Neural cell (in vitro differentiated cells): ENCODE data around the gene ERICH4. TPM values are rescaled to one million over a fixed set of nuclear protein-coding genes. Genes with fewer than 3 reads are reported as not detected.

ENCODE experiments used
- H2AFZ ChIP-seq: fragments of 200-600, 300-800 bp; sonication (generic), shearing (Covaris generic); 2 replicates; pipeline ENCODE4 v1.6.0; 2014; ENCODE audit warnings: low read depth, mild to moderate bottlenecking, antibody characterized with exemption, low read length, moderate library complexity
- H3F3A ChIP-seq: fragments of 200-600 bp; shearing (Covaris generic); 2 replicates; pipeline ENCODE4 v1.6.1; 2016; ENCODE audit warnings: mild to moderate bottlenecking, moderate library complexity, mixed read lengths, antibody characterized with exemption, low read length; ENCODE audit not compliant: insufficient read depth, poor library complexity, severe bottlenecking
- H3K27ac ChIP-seq: fragments of 200-600, 300-800 bp; sonication (generic), shearing (Covaris generic); 2 replicates; pipeline ENCODE4 v1.5.1; 2014; ENCODE audit warnings: mild to moderate bottlenecking, low read length, moderate library complexity
- H3K27me3 ChIP-seq: fragments of 300-800, 200-600 bp; sonication (generic), shearing (Covaris generic); 2 replicates; pipeline ENCODE4 v1.6.0; 2014; ENCODE audit warnings: mild to moderate bottlenecking, low read depth, low read length, moderate library complexity; ENCODE audit not compliant: insufficient read depth
- H3K36me3 ChIP-seq: fragments of 300-800, 200-600 bp; sonication (generic), shearing (Covaris generic); 2 replicates; pipeline ENCODE4 v1.5.1; 2014; ENCODE audit warnings: mild to moderate bottlenecking, antibody characterized with exemption, low read length, moderate library complexity; ENCODE audit not compliant: insufficient read depth
- H3K4me2 ChIP-seq: fragments of 300-800, 200-600 bp; sonication (generic), shearing (Covaris generic); 2 replicates; pipeline ENCODE4 v1.6.0; 2014; ENCODE audit warnings: mild to moderate bottlenecking, low read length
- H3K4me3 ChIP-seq: fragments of 300-800, 200-600 bp; sonication (generic), shearing (Covaris generic); 2 replicates; pipeline ENCODE4 v1.5.1; 2014; ENCODE audit warnings: mild to moderate bottlenecking, low read length, moderate library complexity
- H3K79me2 ChIP-seq: fragments of 200-600 bp; shearing (Covaris generic); replicated peaks from 2 replicates; pipeline ENCODE4 v1.6.0; 2014; ENCODE audit warnings: mild to moderate bottlenecking, low read length, moderate library complexity; ENCODE audit not compliant: insufficient read depth
- H3K9ac ChIP-seq: fragments of 300-800, 200-600 bp; sonication (generic), shearing (Covaris generic); 2 replicates; pipeline ENCODE4 v1.6.1; 2016; ENCODE audit warnings: mild to moderate bottlenecking, low read length, mixed read lengths
- H3K9me2 ChIP-seq: fragments of 200-600 bp; shearing (Covaris generic); 2 replicates; pipeline ENCODE4 v1.6.1; 2016; ENCODE audit warnings: mild to moderate bottlenecking, low read length, mixed read lengths; ENCODE audit not compliant: insufficient read depth
- H3K9me3 ChIP-seq: fragments of 200-600, 300-800 bp; sonication (generic), shearing (Covaris generic); 2 replicates; pipeline ENCODE4 v1.6.1; 2016; ENCODE audit warnings: mild to moderate bottlenecking, mixed run types, low read length, moderate library complexity, mixed read lengths
- H4K20me1 ChIP-seq: fragments of 200-600 bp; shearing (Covaris generic); 2 replicates; pipeline ENCODE4 v1.6.1; 2016; ENCODE audit warnings: mild to moderate bottlenecking, mixed run types; ENCODE audit not compliant: insufficient read depth
- EP300 ChIP-seq: fragments of 450-650 bp; conservative IDR thresholded peaks from 2 replicates; pipeline ENCODE4 v1.6.1; 2014; ENCODE audit warnings: antibody characterized with exemption, mild to moderate bottlenecking, moderate library complexity; ENCODE audit not compliant: poor library complexity, severe bottlenecking
- EZH2 ChIP-seq: fragments of 200-600, 300-800 bp; shearing (Covaris generic), sonication (generic); IDR thresholded peaks from 2 replicates; pipeline ENCODE4 v1.6.1; 2014; ENCODE audit warnings: antibody characterized with exemption, low read length, borderline replicate concordance, mild to moderate bottlenecking; ENCODE audit not compliant: insufficient read depth, poor library complexity, severe bottlenecking
- MXI1 ChIP-seq: fragments of 450-650 bp; conservative IDR thresholded peaks from 2 replicates; pipeline ENCODE4 v1.6.1; 2014; ENCODE audit warnings: antibody characterized with exemption, mild to moderate bottlenecking; ENCODE audit not compliant: poor library complexity, severe bottlenecking
- POLR2AphosphoS5 ChIP-seq: IDR thresholded peaks from 2 replicates; pipeline ENCODE4 v1.6.1; 2012
- RAD21 ChIP-seq: fragments of 450-650 bp; conservative IDR thresholded peaks from 2 replicates; pipeline ENCODE4 v1.6.1; 2014; ENCODE audit warnings: antibody characterized with exemption, mild to moderate bottlenecking, moderate library complexity
- SMC3 ChIP-seq: fragments of 450-650 bp; conservative IDR thresholded peaks from 2 replicates; pipeline ENCODE4 v1.6.1; 2014; ENCODE audit warnings: antibody characterized with exemption, mild to moderate bottlenecking, moderate library complexity; ENCODE audit not compliant: poor library complexity
- TAF1 ChIP-seq: IDR thresholded peaks from 2 replicates; pipeline ENCODE4 v1.6.1; 2012; ENCODE audit warnings: low read depth
- polyA plus RNA-seq: library from polyadenylated mRNA; depleted of rRNA; stranded (reverse); fragments of >200 nt; gene quantifications from 2 replicates; pipeline ENCODE4 v1.2.3, GENCODE V29; 2014
- TF ChIP-seq, protein P1 (sequence below): IDR thresholded peaks from 2 replicates; pipeline ENCODE4 v1.6.1; 2012; ENCODE audit warnings: borderline replicate concordance
- TF ChIP-seq, protein P2 (sequence below): fragments of 450-650 bp; IDR thresholded peaks from 2 replicates; pipeline ENCODE4 v1.5.1; 2014; ENCODE audit warnings: antibody characterized with exemption, mild to moderate bottlenecking, moderate library complexity; ENCODE audit not compliant: poor library complexity, severe bottlenecking

ERICH4 gene
- polyA plus RNA-seq, 1 donor from 2014 or later: not detected

DNA sequence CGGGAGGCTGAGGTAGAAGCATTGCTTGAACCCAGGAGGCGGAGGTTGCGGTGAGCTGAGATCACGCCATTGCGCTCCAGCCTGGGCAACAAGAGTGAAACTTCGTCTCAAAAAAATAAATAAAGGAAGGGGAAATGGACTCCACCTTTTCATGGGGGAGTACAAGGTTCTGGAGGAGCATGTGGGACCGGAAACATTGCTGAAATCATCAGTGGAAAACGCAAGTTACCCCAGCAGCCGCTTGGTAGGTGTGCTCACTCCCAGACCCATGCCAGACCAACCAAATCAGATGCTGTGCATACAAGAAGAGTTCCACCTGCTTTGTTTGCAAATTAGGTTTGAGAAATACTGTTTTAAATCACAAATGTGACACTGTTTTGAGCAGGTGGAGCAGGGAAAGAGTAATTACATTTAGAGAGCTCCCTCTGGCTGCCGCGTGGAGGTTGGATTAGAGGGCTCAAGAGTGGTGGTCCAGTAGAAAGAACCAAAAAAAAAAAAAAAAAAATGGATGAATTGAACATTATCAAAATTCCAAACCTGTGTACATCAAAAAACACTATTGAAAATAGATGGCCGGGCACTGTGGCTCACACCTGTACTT lies 4.9 kb downstream of the ERICH4 start:
- no peaks in the 10 kb centered on the region for H3K9me3 ChIP-seq
- no peak for TF ChIP-seq TAF1
- TF ChIP-seq EP300: no peak
- TF ChIP-seq MXI1: no peak
- TF ChIP-seq POLR2AphosphoS5: no peak
- TF ChIP-seq, protein P1, sequence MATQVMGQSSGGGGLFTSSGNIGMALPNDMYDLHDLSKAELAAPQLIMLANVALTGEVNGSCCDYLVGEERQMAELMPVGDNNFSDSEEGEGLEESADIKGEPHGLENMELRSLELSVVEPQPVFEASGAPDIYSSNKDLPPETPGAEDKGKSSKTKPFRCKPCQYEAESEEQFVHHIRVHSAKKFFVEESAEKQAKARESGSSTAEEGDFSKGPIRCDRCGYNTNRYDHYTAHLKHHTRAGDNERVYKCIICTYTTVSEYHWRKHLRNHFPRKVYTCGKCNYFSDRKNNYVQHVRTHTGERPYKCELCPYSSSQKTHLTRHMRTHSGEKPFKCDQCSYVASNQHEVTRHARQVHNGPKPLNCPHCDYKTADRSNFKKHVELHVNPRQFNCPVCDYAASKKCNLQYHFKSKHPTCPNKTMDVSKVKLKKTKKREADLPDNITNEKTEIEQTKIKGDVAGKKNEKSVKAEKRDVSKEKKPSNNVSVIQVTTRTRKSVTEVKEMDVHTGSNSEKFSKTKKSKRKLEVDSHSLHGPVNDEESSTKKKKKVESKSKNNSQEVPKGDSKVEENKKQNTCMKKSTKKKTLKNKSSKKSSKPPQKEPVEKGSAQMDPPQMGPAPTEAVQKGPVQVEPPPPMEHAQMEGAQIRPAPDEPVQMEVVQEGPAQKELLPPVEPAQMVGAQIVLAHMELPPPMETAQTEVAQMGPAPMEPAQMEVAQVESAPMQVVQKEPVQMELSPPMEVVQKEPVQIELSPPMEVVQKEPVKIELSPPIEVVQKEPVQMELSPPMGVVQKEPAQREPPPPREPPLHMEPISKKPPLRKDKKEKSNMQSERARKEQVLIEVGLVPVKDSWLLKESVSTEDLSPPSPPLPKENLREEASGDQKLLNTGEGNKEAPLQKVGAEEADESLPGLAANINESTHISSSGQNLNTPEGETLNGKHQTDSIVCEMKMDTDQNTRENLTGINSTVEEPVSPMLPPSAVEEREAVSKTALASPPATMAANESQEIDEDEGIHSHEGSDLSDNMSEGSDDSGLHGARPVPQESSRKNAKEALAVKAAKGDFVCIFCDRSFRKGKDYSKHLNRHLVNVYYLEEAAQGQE: no peak
- TF ChIP-seq RAD21: no peak
- no peak for TF ChIP-seq EZH2
- TF ChIP-seq, protein P2, sequence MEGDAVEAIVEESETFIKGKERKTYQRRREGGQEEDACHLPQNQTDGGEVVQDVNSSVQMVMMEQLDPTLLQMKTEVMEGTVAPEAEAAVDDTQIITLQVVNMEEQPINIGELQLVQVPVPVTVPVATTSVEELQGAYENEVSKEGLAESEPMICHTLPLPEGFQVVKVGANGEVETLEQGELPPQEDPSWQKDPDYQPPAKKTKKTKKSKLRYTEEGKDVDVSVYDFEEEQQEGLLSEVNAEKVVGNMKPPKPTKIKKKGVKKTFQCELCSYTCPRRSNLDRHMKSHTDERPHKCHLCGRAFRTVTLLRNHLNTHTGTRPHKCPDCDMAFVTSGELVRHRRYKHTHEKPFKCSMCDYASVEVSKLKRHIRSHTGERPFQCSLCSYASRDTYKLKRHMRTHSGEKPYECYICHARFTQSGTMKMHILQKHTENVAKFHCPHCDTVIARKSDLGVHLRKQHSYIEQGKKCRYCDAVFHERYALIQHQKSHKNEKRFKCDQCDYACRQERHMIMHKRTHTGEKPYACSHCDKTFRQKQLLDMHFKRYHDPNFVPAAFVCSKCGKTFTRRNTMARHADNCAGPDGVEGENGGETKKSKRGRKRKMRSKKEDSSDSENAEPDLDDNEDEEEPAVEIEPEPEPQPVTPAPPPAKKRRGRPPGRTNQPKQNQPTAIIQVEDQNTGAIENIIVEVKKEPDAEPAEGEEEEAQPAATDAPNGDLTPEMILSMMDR: no peak
- TF ChIP-seq SMC3: no peak
- no peaks in the 10 kb centered on the region for H3K36me3 ChIP-seq
- H3K9ac ChIP-seq: no peak overlapping the region
- H2AFZ ChIP-seq: no peak overlapping the region
- peaks cover 3% of the 10 kb centered on the region for H3K27me3 ChIP-seq
- no peak overlapping the region for H3K4me2 ChIP-seq
- H3K9me2 ChIP-seq: no peaks in the 10 kb centered on the region
- H4K20me1 ChIP-seq: no peaks in the 10 kb centered on the region
- no peak overlapping the region for H3K4me3 ChIP-seq
- H3K27ac ChIP-seq: no peak overlapping the region
- no peaks in the 10 kb centered on the region for H3F3A ChIP-seq
- no peaks in the 10 kb centered on the region for H3K79me2 ChIP-seq

DNA sequence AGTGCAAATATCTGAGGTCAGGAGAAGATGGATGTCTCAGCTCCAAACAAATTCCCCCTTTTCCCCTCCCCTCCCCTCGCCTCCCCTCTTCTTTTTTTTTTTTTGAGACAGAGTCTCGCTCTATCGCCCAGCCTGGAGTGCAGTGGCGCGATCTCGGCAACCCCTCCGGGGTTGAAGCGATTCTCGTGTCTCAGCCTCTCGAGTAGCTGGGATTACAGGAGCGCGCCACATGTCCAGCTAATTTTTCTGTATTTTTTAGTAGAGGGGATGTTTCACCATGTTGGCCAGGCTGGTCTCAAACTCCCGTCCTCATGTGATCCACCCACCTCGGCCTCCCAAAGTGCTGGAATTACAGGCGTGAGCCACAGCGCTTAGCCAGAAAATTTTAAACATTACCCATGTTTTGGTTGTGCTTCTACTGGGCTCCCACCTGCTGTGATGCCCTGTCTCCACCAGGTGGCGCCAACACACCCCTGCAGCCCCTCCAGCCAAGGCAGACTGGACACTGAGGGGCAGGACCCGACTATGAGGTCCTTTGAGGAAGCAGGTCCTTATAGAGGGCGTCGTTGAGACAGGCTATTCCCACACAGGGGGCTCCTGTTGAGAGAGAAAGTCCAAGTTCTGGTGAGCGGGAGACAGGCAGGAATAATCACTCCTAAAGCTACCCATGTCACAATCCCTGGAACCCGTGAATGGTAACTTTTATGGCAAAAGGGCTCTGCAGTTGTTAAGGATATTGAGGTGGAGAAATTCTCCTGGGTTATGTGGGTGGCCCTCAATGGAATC lies 6.3 kb downstream of the ERICH4 start:
- Histone ChIP-seq H3K9me2 (no peaks in the 10 kb centered on the region), H2AFZ (no peak overlapping the region), H3K27me3 (peaks cover 3% of the 10 kb centered on the region), H3K4me2 (no peak overlapping the region), H3K79me2 (no peaks in the 10 kb centered on the region), H3F3A (no peaks in the 10 kb centered on the region), H3K27ac (no peak overlapping the region), H3K9ac (no peak overlapping the region), H3K4me3 (no peak overlapping the region), H3K9me3 (no peaks in the 10 kb centered on the region), H4K20me1 (no peaks in the 10 kb centered on the region), H3K36me3 (no peaks in the 10 kb centered on the region)
- TF ChIP-seq EP300 (no peak), SMC3 (peak; percentile 90), EZH2 (no peak), TAF1 (no peak), RAD21 (peak; percentile 73), MXI1 (no peak), POLR2AphosphoS5 (no peak)
- TF ChIP-seq, protein P1: no peak
- TF ChIP-seq, protein P2: peak; percentile 87
